Muscle layer of duodenum (tissue), 2 donors: Measurements from ENCODE around the gene CDC14B.

Experiments
- H3K27ac ChIP-seq: one replicate; pipeline ENCODE4 v1.7.0; 2013; ENCODE audit warnings: mild to moderate bottlenecking, low read length
- H3K27me3 ChIP-seq: one replicate; pipeline ENCODE4 v1.7.0; 2013; ENCODE audit warnings: low read depth, mild to moderate bottlenecking, control low read depth, low read length
- H3K36me3 ChIP-seq, 2 donors: one replicate each; pipeline ENCODE4 v1.7.0; 2013; ENCODE audit warnings: low read length in 2 of 2, control low read depth in 1 of 2, mild to moderate bottlenecking in 1 of 2; ENCODE audit not compliant: insufficient read depth in 2 of 2, control insufficient read depth in 1 of 2
- H3K4me1 ChIP-seq, 2 donors: one replicate each; pipeline ENCODE4 v1.7.0; 2013; ENCODE audit warnings: low read length in 2 of 2, mild to moderate bottlenecking in 2 of 2, control low read depth in 1 of 2, moderate library complexity in 1 of 2; ENCODE audit not compliant: insufficient read depth in 2 of 2, control insufficient read depth in 1 of 2
- H3K4me3 ChIP-seq, 2 donors: one replicate each; pipeline ENCODE4 v1.7.0; 2013; ENCODE audit warnings: low read length in 2 of 2, low read depth in 1 of 2, mild to moderate bottlenecking in 1 of 2
- H3K9me3 ChIP-seq, 2 donors: one replicate each; pipeline ENCODE4 v1.7.0; 2013; ENCODE audit warnings: low read length in 2 of 2, control low read depth in 1 of 2, mild to moderate bottlenecking in 1 of 2; ENCODE audit not compliant: control insufficient read depth in 1 of 2
- donor health status: healthy.

CDC14B gene

GRCh38 chr9:96450613-96451528 is 168.8 kb downstream of the CDC14B start:
- Histone ChIP-seq H3K4me3 (peak overlapping the region; percentile 63 to 78), H3K27me3 (peaks cover 3% of the 10 kb centered on the region), H3K27ac (no peak overlapping the region), H3K9me3 (no peaks in the 10 kb centered on the region), H3K4me1 (peaks cover 0 to 6% of the 10 kb centered on the region in 2 donors), H3K36me3 (no peaks in the 10 kb centered on the region)
